Bronchial epithelial cell (primary cell): ENCODE data around the gene FUT6. TPM values are rescaled to one million over a fixed set of nuclear protein-coding genes. Genes with fewer than 3 reads are reported as not detected.

Experiments used
- DNase-seq: peaks from one replicate; pipeline ENCODE4 v3.0.0-alpha.2; 2010; ENCODE audit warnings: low read depth
- FAIRE-seq: peaks from 2 replicates; lab custom pipeline; 2011; peaks lifted over from hg19 to GRCh38; lab: Jason Lieb, UNC
- H3K27me3 ChIP-seq: 2 replicates; pipeline ENCODE4 v1.5.1; 2011; ENCODE audit warnings: low read length; ENCODE audit not compliant: control insufficient read depth, insufficient read depth
- H3K36me3 ChIP-seq: 2 replicates; pipeline ENCODE4 v1.5.1; 2011; ENCODE audit warnings: low read length; ENCODE audit not compliant: control insufficient read depth, insufficient read depth
- H3K4me3 ChIP-seq: 2 replicates; pipeline ENCODE4 v1.5.1; 2011; ENCODE audit warnings: mild to moderate bottlenecking, low read depth, low read length, control low read depth
- CTCF ChIP-seq: IDR thresholded peaks from 2 replicates; pipeline ENCODE4 v1.5.1; 2011; ENCODE audit warnings: mild to moderate bottlenecking, moderate library complexity, low read length, control low read depth, inconsistent platforms; ENCODE audit not compliant: insufficient read depth, severe bottlenecking
- total RNA-seq: library from RNA; depleted of rRNA; stranded (reverse); fragments of >200 nt; gene quantifications from 2 replicates; pipeline ENCODE4 v1.2.1, GENCODE V29; 2014

Gene FUT6
- total RNA-seq, 1 donor from 2014 or later, result 2.1 TPM

- peak; percentile 99 for FAIRE-seq
- Histone ChIP-seq H3K4me3 (peak within 1 kb of the TSS; percentile 93), H3K36me3 (peaks cover 29% of the 10 kb centered on the region), H3K27me3 (no peaks in the 10 kb centered on the region)
- no peak for TF ChIP-seq CTCF
- peak; percentile 98 for DNase-seq
These were observed 48.7 kb downstream of the FUT6 start, which contains the start of gene DUS3L for GRCh38 chr19:5790559-5791520. Gene DUS3L, minus strand, starts transcription at chr19:5791163. Its CDS starts 22 bp downstream, at chr19:5791141.

GRCh38 chr19:5789886-5790558 is 49.5 kb downstream of the FUT6 start:
- H3K4me3 ChIP-seq, result peak overlapping the region; percentile 93
- no peak for TF ChIP-seq CTCF
- H3K36me3 ChIP-seq, result peaks cover 32% of the 10 kb centered on the region
- DNase-seq (peak; percentile 59), FAIRE-seq (peak; percentile 88)
- H3K27me3 ChIP-seq, result no peaks in the 10 kb centered on the region

- TF ChIP-seq CTCF, result no peak
- DNase-seq (no peak), FAIRE-seq (no peak)
- peaks cover 34% of the 10 kb centered on the region for H3K36me3 ChIP-seq
- H3K4me3 ChIP-seq, result no peak overlapping the region
- H3K27me3 ChIP-seq, result no peaks in the 10 kb centered on the region
These were observed 50.1 kb downstream of the FUT6 start for GRCh38 chr19:5789351-5789761.

- Histone ChIP-seq H3K27me3 (no peaks in the 10 kb centered on the region), H3K36me3 (peaks cover 36% of the 10 kb centered on the region), H3K4me3 (no peak overlapping the region)
- no peak for FAIRE-seq
- TF ChIP-seq CTCF, result no peak
- DNase-seq, result no peak
These were observed 51.1 kb downstream of the FUT6 start for GRCh38 chr19:5788422-5788821.

GRCh38 chr19:5787409-5788182 is 51.9 kb downstream of the FUT6 start:
- FAIRE-seq (no peak), DNase-seq (no peak)
- H3K36me3 ChIP-seq, result peaks cover 36% of the 10 kb centered on the region
- H3K4me3 ChIP-seq, result no peak overlapping the region
- no peaks in the 10 kb centered on the region for H3K27me3 ChIP-seq
- TF ChIP-seq CTCF, result no peak
